Psoas muscle (tissue), 8 donors: ENCODE data around the gene PCDHB8. TPM values are rescaled to one million over a fixed set of nuclear protein-coding genes. Genes with fewer than 3 reads are reported as not detected.
"Not testable (repeated sequence)": the region's sequence is repeated elsewhere in the genome, so short reads cannot be mapped to it uniquely, and the experiment has no call there.

ENCODE experiments used
- ATAC-seq, 4 donors: fragments of 200-7000 bp; cut with Tn5 transposase; one replicate each; pipeline ENCODE4 v1.9.1; 2020; ENCODE audit warnings: moderate library complexity in 3 of 4, mild to moderate bottlenecking in 2 of 4
- DNase-seq, 2 donors: peaks; one replicate each; pipeline ENCODE4 v3.0.0-alpha.2; 2020
- H3K27ac ChIP-seq: fragments of 200-600 bp; one replicate; pipeline ENCODE4 v1.8.0; 2022
- H3K27me3 ChIP-seq, 3 donors: fragments of 200-600 bp in 1 of 3; one replicate each; pipeline versions ENCODE4 v1.6.1 to v1.8.0; 2013 to 2022; ENCODE audit warnings: low read length in 2 of 3, mild to moderate bottlenecking in 2 of 3, moderate library complexity in 1 of 3; ENCODE audit not compliant: insufficient read depth in 3 of 3
- H3K36me3 ChIP-seq, 2 donors: fragments of 200-600 bp in 1 of 2; one replicate each; pipeline versions ENCODE4 v1.6.1 to v1.8.0; 2013 to 2022; ENCODE audit warnings: low read depth in 1 of 2, mild to moderate bottlenecking in 1 of 2, moderate library complexity in 1 of 2; ENCODE audit not compliant: insufficient read depth in 1 of 2
- H3K4me1 ChIP-seq: fragments of 200-600 bp; one replicate; pipeline ENCODE4 v1.8.0; 2022
- H3K4me3 ChIP-seq: fragments of 200-600 bp; one replicate; pipeline ENCODE4 v1.8.0; 2022; ENCODE audit warnings: mild to moderate bottlenecking
- H3K9me3 ChIP-seq: fragments of 200-600 bp; one replicate; pipeline ENCODE4 v1.8.0; 2022
- CTCF ChIP-seq: fragments of 200-600 bp; IDR thresholded peaks from one replicate; pipeline ENCODE4 v1.8.0; 2022; ENCODE audit warnings: antibody characterized with exemption
- WGBS, 3 donors: extraction: QIAGEN DNeasy Blood & Tissue Kit; methylation state at CpG; one replicate each; pipeline versions ENCODE4 v1.1.6 to v1.1.7; 2013; 5-methylcytosine and 5-hydroxymethylcytosine counted together
- intact Hi-C, 2 donors: fragments of 100-400 bp; cut with DNase I; formaldehyde crosslinking; loops; one replicate each; pipeline versions ENCODE4 v1.11.0 to v1.14.2; 2022
- long read RNA-seq, 2 donors: library from polyadenylated mRNA; unstranded; transcript quantifications; one replicate each; pipeline ENCODE4 v2.0.0, GENCODE V29; 2021
- polyA plus RNA-seq, 3 donors: library from polyadenylated mRNA; stranded (reverse); fragments of 200-250 nt; gene quantifications; one replicate each; pipeline ENCODE4 v1.2.3, GENCODE V29; 2013
- total RNA-seq, 4 donors: library from RNA; stranded (reverse); fragmentation: NEBNext Ultra II Directional in 2 of 4; extraction: Animal tissue kit (Norgen Biotek cat#: 25700) in 2 of 4; gene quantifications; one replicate each; pipeline versions ENCODE4 v1.2.1 to v1.2.4, GENCODE V29; 2021 to 2023
- donor health status: healthy with polysubstance abuse.
- donor health status: DM: no; HTN: no; CAD: no; lungs with moderate emphysema.
- donor health status: Bipolar disorder and iron deficiency.
- donor health status: healthy.
- donor health status: DM: yes; HTN: yes; CAD: no.
- donor health status: DM: no; HTN: no; CAD: no.
- donor health status: DM: no; HTN: no; CAD: no.
- donor health status: DM: yes; HTN: yes; CAD: no.

Gene PCDHB8
- total RNA-seq: under 1 TPM; 0.21 to 0.87 (median 0.57) TPM
- under 1 TPM; 0.04 to 0.26 (median 0.16) TPM for polyA plus RNA-seq
- long read RNA-seq, donor 1: 0 reads
- long read RNA-seq, donor 2: 0 reads

GRCh38 chr5:141177577-141178191 is at the start of gene PCDHB8:
Gene PCDHB8, plus strand, starts transcription at chr5:141177790. Its CDS starts 245 bp downstream, at chr5:141178035.
- not testable (repeated sequence) for H3K4me1 ChIP-seq, H3K27ac ChIP-seq, DNase-seq, H3K36me3 ChIP-seq, H3K4me3 ChIP-seq, ATAC-seq
- 24 to 27% (median 25%) methylated on average over 12 to 14 of the region's 18 CpGs for WGBS, 3 donors
- peaks cover 0 to 61% (median 6%) of the 10 kb centered on the region in 3 donors for H3K27me3 ChIP-seq
- intact Hi-C loops: loop anchor here in 1 of 2 donors (5.0 kb wide), 1 partner anchor 1155 kb away; no protein-coding TSS in a partner anchor
- H3K9me3 ChIP-seq: peaks cover 12% of the 10 kb centered on the region

GRCh38 chr5:141135030-141135717 is 42.4 kb upstream of the PCDHB8 start, which contains the start of gene PCDHB5:
Gene PCDHB5, plus strand, starts transcription at chr5:141135206. Its CDS starts 229 bp downstream, at chr5:141135435.
- DNase-seq: no peak
- ATAC-seq: peak; percentile 49 to 81 (median 62)
- H3K4me1 ChIP-seq: no peaks in the 10 kb centered on the region
- H3K9me3 ChIP-seq: peaks cover 24% of the 10 kb centered on the region
- peak within 1 kb of the TSS; percentile 63 for H3K4me3 ChIP-seq
- intact Hi-C loops: no loop called here
- 13 to 18% (median 15%) methylated on average over 22 of the region's 22 CpGs for WGBS, 3 donors
- peak; percentile 33 for TF ChIP-seq CTCF
- H3K27ac ChIP-seq: no peak within 1 kb of the TSS
- no peaks in the 10 kb centered on the region for H3K27me3 ChIP-seq
- no peaks in the 10 kb centered on the region for H3K36me3 ChIP-seq

GRCh38 chr5:141135718-141136266 is 41.8 kb upstream of the PCDHB8 start:
- Histone ChIP-seq H3K27me3 (no peaks in the 10 kb centered on the region), H3K27ac (no peak overlapping the region), H3K4me1 (no peaks in the 10 kb centered on the region), H3K4me3 (peak overlapping the region; percentile 63), H3K9me3 (peaks cover 24% of the 10 kb centered on the region), H3K36me3 (no peaks in the 10 kb centered on the region)
- 40 to 46% (median 43%) methylated on average over 19 of the region's 19 CpGs for WGBS, 3 donors
- no peak for ATAC-seq
- DNase-seq: no peak
- intact Hi-C loops: no loop called here
- TF ChIP-seq CTCF: no peak

- intact Hi-C loops, DNase-seq, H3K4me3 ChIP-seq, H3K27ac ChIP-seq, H3K4me1 ChIP-seq, H3K36me3 ChIP-seq, ATAC-seq, H3K27me3 ChIP-seq: not testable (repeated sequence)
- peaks cover 24% of the 10 kb centered on the region for H3K9me3 ChIP-seq
- 37 to 55% (median 49%) methylated on average over 25 to 34 of the region's 34 CpGs for WGBS, 3 donors
Measured at GRCh38 chr5:141137346-141137745, 40.2 kb upstream of the PCDHB8 start.

- peaks cover 0 to 7% (median 5%) of the 10 kb centered on the region in 3 donors for H3K27me3 ChIP-seq
- peak within 1 kb of the TSS; percentile 27 for H3K4me3 ChIP-seq
- H3K9me3 ChIP-seq: peaks cover 3% of the 10 kb centered on the region
Measured at GRCh38 chr5:141149812-141150211, 27.8 kb upstream of the PCDHB8 start, which contains the start of gene PCDHB6. Gene PCDHB6, plus strand, starts transcription at chr5:141150057. Its CDS starts 201 bp downstream, at chr5:141150258.

More at GRCh38 chr5:141149812-141150211, 27.8 kb upstream of the PCDHB8 start, which contains the start of gene PCDHB6:
- no peaks in the 10 kb centered on the region for H3K4me1 ChIP-seq
- TF ChIP-seq CTCF: no peak
- ATAC-seq (no peak), DNase-seq (no peak)
- intact Hi-C loops: no loop called here
- WGBS, 3 donors: 9 to 13% (median 12%) methylated on average over 18 of the region's 18 CpGs
- no peaks in the 10 kb centered on the region for H3K36me3 ChIP-seq
- H3K27ac ChIP-seq: no peak within 1 kb of the TSS
